H1 (cell line): ENCODE data around the gene PARP14. TPM values are rescaled to one million over a fixed set of nuclear protein-coding genes. Genes with fewer than 3 reads are reported as not detected.

Experiments used
- CTCF ChIA-PET: fragments of 300-600 bp; sonication (Branson Sonifier 250); formaldehyde crosslinking; loops from one replicate; lab custom pipeline; 2021; ENCODE audit not compliant: partially characterized antibody; lab: Charles Lee
- POLR2A ChIA-PET: fragments of 300-600 bp; sonication (Branson Sonifier 250); formaldehyde crosslinking; loops from one replicate; lab custom pipeline; 2021; ENCODE audit warnings: inconsistent platforms; ENCODE audit not compliant: partially characterized antibody; lab: Charles Lee
- DNase-seq, 2 experiments: peaks; one replicate each; pipeline versions ENCODE4 v3.0.0 to v3.0.0-alpha.2; 2010 to 2022; ENCODE audit warnings: low spot score in 2 of 2, low read depth in 1 of 2, mixed read lengths in 1 of 2
- FAIRE-seq: peaks from 2 replicates; lab custom pipeline; 2011; peaks lifted over from hg19 to GRCh38; lab: Jason Lieb, UNC
- H2AFZ ChIP-seq: 2 replicates; pipeline ENCODE4 v1.8.1; 2012; ENCODE audit warnings: low read length, inconsistent platforms
- H2AK5ac ChIP-seq: 2 replicates; pipeline ENCODE4 v1.6.1; 2013; ENCODE audit warnings: low read depth, low read length
- H2BK120ac ChIP-seq: replicated peaks from 2 replicates; pipeline ENCODE3; 2013; ENCODE audit warnings: low read depth, low read length, inconsistent platforms
- H2BK12ac ChIP-seq: 2 replicates; pipeline ENCODE4 v1.6.1; 2013; ENCODE audit warnings: low read depth, low read length
- H2BK15ac ChIP-seq: 2 replicates; pipeline ENCODE4 v1.6.1; 2013; ENCODE audit warnings: low read length
- H2BK20ac ChIP-seq: 2 replicates; pipeline ENCODE4 v1.6.1; 2013; ENCODE audit warnings: low read length
- H2BK5ac ChIP-seq: 2 replicates; pipeline ENCODE4 v1.6.1; 2013; ENCODE audit warnings: low read depth, low read length
- H3K14ac ChIP-seq: 2 replicates; pipeline ENCODE4 v1.6.1; 2013; ENCODE audit warnings: inconsistent platforms; ENCODE audit not compliant: insufficient read length
- H3K18ac ChIP-seq: 2 replicates; pipeline ENCODE4 v1.6.1; 2013; ENCODE audit warnings: low read length; ENCODE audit errors: extremely low read depth
- H3K23ac ChIP-seq: 2 replicates; pipeline ENCODE4 v1.6.1; 2013; ENCODE audit warnings: inconsistent platforms; ENCODE audit not compliant: insufficient read length
- H3K23me2 ChIP-seq: 2 replicates; pipeline ENCODE4 v1.6.1; 2013; ENCODE audit warnings: low read depth, low read length
- H3K27ac ChIP-seq: 2 replicates; pipeline ENCODE4 v1.6.1; 2011; ENCODE audit warnings: low read depth, low read length, inconsistent platforms
- H3K27me3 ChIP-seq, 4 experiments: replicated peaks in 1 of 4; 1 replicate in 1 of 4; 2 replicates in 3 of 4; pipeline versions ENCODE4 v1.6.1 to v1.8.1; 2011 to 2013; ENCODE audit warnings: low read length in 3 of 4, mild to moderate bottlenecking in 3 of 4, inconsistent platforms in 2 of 4, mixed read lengths in 2 of 4, moderate library complexity in 1 of 4; ENCODE audit not compliant: control insufficient read depth in 3 of 4, insufficient read depth in 3 of 4; ENCODE audit errors: extremely low read depth in 1 of 4
- H3K36me3 ChIP-seq, 4 experiments: 2 replicates each; pipeline versions ENCODE4 v1.6.1 to v1.8.1; 2011 to 2013; ENCODE audit warnings: mild to moderate bottlenecking in 4 of 4, low read length in 3 of 4, moderate library complexity in 2 of 4, control low read depth in 1 of 4, inconsistent platforms in 1 of 4; ENCODE audit not compliant: insufficient read depth in 4 of 4, control insufficient read depth in 2 of 4
- H3K4ac ChIP-seq: replicated peaks from 2 replicates; pipeline ENCODE3; 2013; ENCODE audit warnings: low read length, low read depth, mixed read lengths, inconsistent platforms; ENCODE audit not compliant: insufficient read length
- H3K4me1 ChIP-seq, 4 experiments: replicated peaks in 1 of 4; 1 replicate in 1 of 4; 2 replicates in 3 of 4; pipeline versions ENCODE4 v1.6.1 to v1.8.1; 2011 to 2013; ENCODE audit warnings: low read length in 3 of 4, inconsistent platforms in 2 of 4, mixed read lengths in 1 of 4; ENCODE audit not compliant: insufficient read depth in 4 of 4, control insufficient read depth in 3 of 4
- H3K4me2 ChIP-seq, 2 experiments: 2 replicates each; pipeline versions ENCODE4 v1.6.1 to v1.8.1; 2011 to 2013; ENCODE audit warnings: low read depth in 2 of 2, low read length in 2 of 2, control low read depth in 1 of 2, inconsistent platforms in 1 of 2, mild to moderate bottlenecking in 1 of 2; ENCODE audit not compliant: insufficient read depth in 1 of 2
- H3K4me3 ChIP-seq, 4 experiments: fragments of 200-600, 300-600 bp in 1 of 4; sonication (generic), shearing (Covaris generic), sonication (Bioruptor Twin) in 1 of 4; 2 replicates each; pipeline versions ENCODE4 v1.5.1 to v1.8.1; 2011 to 2016; ENCODE audit warnings: low read length in 4 of 4, low read depth in 3 of 4, control low read depth in 2 of 4, inconsistent platforms in 2 of 4, mild to moderate bottlenecking in 2 of 4, mixed read lengths in 1 of 4, moderate library complexity in 1 of 4; ENCODE audit not compliant: insufficient read depth in 2 of 4; ENCODE audit errors: extremely low read depth in 1 of 4
- H3K56ac ChIP-seq: replicated peaks from 2 replicates; pipeline ENCODE3; 2013; ENCODE audit warnings: low read depth, mild to moderate bottlenecking, mixed read lengths, low read length, inconsistent platforms; ENCODE audit not compliant: insufficient read length
- H3K79me1 ChIP-seq: 2 replicates; pipeline ENCODE4 v1.6.1; 2013; ENCODE audit warnings: low read depth, low read length, control low read depth
- H3K79me2 ChIP-seq, 2 experiments: 2 replicates each; pipeline versions ENCODE4 v1.6.1 to v1.8.1; 2012 to 2013; ENCODE audit warnings: low read length in 2 of 2, mild to moderate bottlenecking in 2 of 2, inconsistent platforms in 1 of 2; ENCODE audit not compliant: insufficient read depth in 2 of 2, control insufficient read depth in 1 of 2
- H3K9ac ChIP-seq, 4 experiments: replicated peaks in 1 of 4; 1 replicate in 1 of 4; 2 replicates in 3 of 4; pipeline versions ENCODE4 v1.6.1 to v1.8.1; 2011 to 2013; ENCODE audit warnings: low read depth in 3 of 4, low read length in 3 of 4, control low read depth in 2 of 4, mild to moderate bottlenecking in 2 of 4, moderate library complexity in 2 of 4, inconsistent platforms in 1 of 4; ENCODE audit errors: extremely low read depth in 1 of 4
- H3K9me3 ChIP-seq, 2 experiments: 2 replicates each; pipeline versions ENCODE4 v1.6.1 to v1.8.1; 2012 to 2013; ENCODE audit warnings: mild to moderate bottlenecking in 2 of 2, moderate library complexity in 2 of 2, control low read depth in 1 of 2, inconsistent platforms in 1 of 2, low read depth in 1 of 2, low read length in 1 of 2, mixed read lengths in 1 of 2; ENCODE audit not compliant: insufficient read depth in 2 of 2
- H4K20me1 ChIP-seq, 2 experiments: replicated peaks in 1 of 2; 2 replicates each; pipeline versions ENCODE3 to v1.8.1; 2011 to 2013; ENCODE audit warnings: inconsistent platforms in 2 of 2, low read length in 2 of 2, mild to moderate bottlenecking in 1 of 2; ENCODE audit not compliant: insufficient read depth in 2 of 2, control insufficient read depth in 1 of 2
- H4K5ac ChIP-seq: 2 replicates; pipeline ENCODE4 v1.6.1; 2013; ENCODE audit warnings: low read length, low read depth, mixed read lengths, inconsistent platforms; ENCODE audit not compliant: insufficient read length
- H4K8ac ChIP-seq: 2 replicates; pipeline ENCODE4 v1.8.0; 2013; ENCODE audit warnings: mild to moderate bottlenecking, moderate library complexity, low read length, inconsistent platforms; ENCODE audit not compliant: insufficient read depth; ENCODE audit errors: extremely low read depth
- H4K91ac ChIP-seq: replicated peaks from 2 replicates; pipeline ENCODE3; 2013; ENCODE audit warnings: low read length, mixed read lengths, inconsistent platforms; ENCODE audit not compliant: insufficient read length
- ATF3 ChIP-seq: IDR thresholded peaks from 2 replicates; pipeline ENCODE4 v1.6.1; 2011; ENCODE audit warnings: low read depth, mild to moderate bottlenecking, low read length; ENCODE audit not compliant: insufficient read depth
- BCL11A ChIP-seq, 2 experiments: IDR thresholded peaks; one replicate each; pipeline ENCODE4 v1.6.1; 2011; ENCODE audit warnings: low read depth in 2 of 2, low read length in 2 of 2, mild to moderate bottlenecking in 2 of 2
- CBX8 ChIP-seq: fragments of 300-800, 300-1000 bp; sonication (generic); IDR thresholded peaks from 2 replicates; pipeline ENCODE4 v1.7.1; 2016; ENCODE audit warnings: low read depth, low read length, borderline replicate concordance
- CHD2 ChIP-seq: IDR thresholded peaks from 2 replicates; pipeline ENCODE4 v1.6.1; 2012; ENCODE audit warnings: low read length, improper control_type of control experiment
- EZH2 ChIP-seq: fragments of 200-600 bp; sonication (generic); IDR thresholded peaks from 2 replicates; pipeline ENCODE4 v1.7.1; 2012; ENCODE audit warnings: low read depth, mild to moderate bottlenecking, moderate library complexity, low read length, inconsistent platforms; ENCODE audit not compliant: severe bottlenecking
- FOSL1 ChIP-seq: IDR thresholded peaks from 2 replicates; pipeline ENCODE4 v1.6.1; 2011; ENCODE audit warnings: mild to moderate bottlenecking, low read depth, low read length, moderate library complexity; ENCODE audit not compliant: insufficient read depth
- KDM4A ChIP-seq: IDR thresholded peaks from one replicate; pipeline ENCODE4 v1.7.1; 2012; ENCODE audit warnings: low read depth, mild to moderate bottlenecking, moderate library complexity, low read length, inconsistent platforms; ENCODE audit not compliant: severe bottlenecking
- SAP30 ChIP-seq: fragments of 300-600 bp; sonication (generic); IDR thresholded peaks from 2 replicates; pipeline ENCODE4 v1.7.1; 2012; ENCODE audit warnings: low read length, moderate library complexity, mild to moderate bottlenecking, inconsistent platforms; ENCODE audit not compliant: insufficient read depth, insufficient replicate concordance
- SIRT6 ChIP-seq: IDR thresholded peaks from one replicate; pipeline ENCODE4 v1.7.1; 2012; ENCODE audit warnings: low read length, inconsistent platforms
- SUZ12 ChIP-seq: fragments of 200-600 bp; sonication (generic); IDR thresholded peaks from 2 replicates; pipeline ENCODE4 v1.6.1; 2012; ENCODE audit warnings: mild to moderate bottlenecking, inconsistent platforms, low read length, moderate library complexity, mixed read lengths
- WGBS, 2 experiments: shearing (Covaris generic) in 1 of 2; methylation state at CpG; one replicate each; pipeline versions ENCODE4 v1.1.6 to v1.1.7; 2013 to 2015; ENCODE audit warnings: low lambda C conversion rate in 2 of 2, mixed read lengths in 2 of 2, inconsistent platforms in 1 of 2, low coverage in 1 of 2, missing lambda C conversion rate in 1 of 2; ENCODE audit not compliant: insufficient replicate concordance in 2 of 2, insufficient coverage in 1 of 2, insufficient read length in 1 of 2; ENCODE audit errors: extremely low coverage in 1 of 2, missing lambda C conversion rate in 1 of 2; 5-methylcytosine and 5-hydroxymethylcytosine counted together
- polyA plus RNA-seq, 7 experiments: library from polyadenylated mRNA; depleted of rRNA in 3 of 7; stranded (reverse) in 5 of 7; unstranded in 2 of 7; fragments of >200 nt in 5 of 7; fragments of 200-250 nt in 2 of 7; gene quantifications; 1 replicate in 5 of 7; 2 replicates in 1 of 7; 4 replicates in 1 of 7; pipeline versions ENCODE4 v1.2.1 to v1.2.3, GENCODE V29; 2011 to 2013; ENCODE audit warnings: missing spikeins in 2 of 7, mixed read lengths in 2 of 7
- total RNA-seq: library from RNA; stranded (reverse); fragmentation: NEBNext Ultra II Directional; extraction: Animal tissue kit (Norgen Biotek cat#: 25700); gene quantifications from 2 replicates; pipeline ENCODE4 v1.2.1, GENCODE V29; 2021
- TF ChIP-seq, protein P1 (sequence below): IDR thresholded peaks from 2 replicates; pipeline ENCODE4 v1.6.1; 2011; ENCODE audit warnings: low read length, improper control_type of control experiment

Gene PARP14
- total and polyA plus RNA-seq, 2 of the 8 experiments (the other 6 are each of a cell fraction or from before 2014, with no cell fraction given), result 12.6 to 17.6 TPM

GRCh38 chr3:122766430-122766829 is 85.8 kb downstream of the PARP14 start:
- peaks cover 0 to 2% (median 0%) of the 10 kb centered on the region in 4 experiments; a peak in 2 of 7 replicates for H3K4me1 ChIP-seq
- H3K4ac ChIP-seq, result no peak overlapping the region
- CTCF ChIA-PET, result interaction anchor here (0.6 to 1.7 kb wide), 2 partner anchors 11 to 151 kb away, joined by 3 to 4 read pairs; no protein-coding TSS in a partner anchor
- TF ChIP-seq CHD2 (no peak), SAP30 (no peak), FOSL1 (no peak), BCL11A (IDR thresholded peaks at IDR 0.05; ENCODE audit: low read depth in 2 of 2, low read length in 2 of 2) (no peak), KDM4A (no peak), SIRT6 (no peak), CBX8 (no peak), SUZ12 (no peak), ATF3 (no peak), EZH2 (no peak)
- TF ChIP-seq, protein P1, sequence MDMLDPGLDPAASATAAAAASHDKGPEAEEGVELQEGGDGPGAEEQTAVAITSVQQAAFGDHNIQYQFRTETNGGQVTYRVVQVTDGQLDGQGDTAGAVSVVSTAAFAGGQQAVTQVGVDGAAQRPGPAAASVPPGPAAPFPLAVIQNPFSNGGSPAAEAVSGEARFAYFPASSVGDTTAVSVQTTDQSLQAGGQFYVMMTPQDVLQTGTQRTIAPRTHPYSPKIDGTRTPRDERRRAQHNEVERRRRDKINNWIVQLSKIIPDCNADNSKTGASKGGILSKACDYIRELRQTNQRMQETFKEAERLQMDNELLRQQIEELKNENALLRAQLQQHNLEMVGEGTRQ, result no peak

More at GRCh38 chr3:122766430-122766829, 85.8 kb downstream of the PARP14 start:
- Histone ChIP-seq H4K20me1 (peaks cover 0 to 2% of the 10 kb centered on the region in 2 experiments), H3K9ac (no peak overlapping the region), H2AK5ac (no peak overlapping the region), H3K79me2 (no peaks in the 10 kb centered on the region), H2BK12ac (no peak overlapping the region), H3K4me3 (no peak overlapping the region), H2BK20ac (no peak overlapping the region), H3K9me3 (no peaks in the 10 kb centered on the region), H2BK15ac (no peak overlapping the region), H3K36me3 (0 out of 8 replicates have a peak, but pooled peaks cover 0 to 2% (median 0%) of the 10 kb centered on the region in 4 experiments), H2AFZ (no peak overlapping the region), H2BK120ac (no peak overlapping the region), H4K5ac (no peak overlapping the region), H4K8ac (no peak overlapping the region), H3K18ac (no peak overlapping the region), H3K23ac (no peak overlapping the region), H3K79me1 (no peaks in the 10 kb centered on the region), H4K91ac (no peak overlapping the region), H3K14ac (no peak overlapping the region), H3K4me2 (no peak overlapping the region), H3K56ac (no peak overlapping the region), H2BK5ac (no peak overlapping the region), H3K27me3 (no peaks in the 10 kb centered on the region), H3K27ac (no peak overlapping the region), H3K23me2 (no peaks in the 10 kb centered on the region)
- POLR2A ChIA-PET, result interaction anchor here (1.3 kb wide), 1 partner anchor 9 kb away, joined by 3 read pairs; no protein-coding TSS in a partner anchor
- DNase-seq (no peak), FAIRE-seq (no peak)
- WGBS, 2 experiments, result 93% methylated on average over 3 of the region's 3 CpGs; no CpG with 5 or more reads in 1 of the 2 experiments
